IMR-90 (cell line): ENCODE results near the gene BRCA1. TPM values are rescaled to one million over a fixed set of nuclear protein-coding genes. Genes with fewer than 3 reads are reported as not detected.
A peak's percentile ranks its signal among the peaks of the same experiment; 100 is the strongest.

Experiments used
- ATAC-seq: fragments of 200-7000 bp; cut with Tn5 transposase; 2 replicates; pipeline ENCODE4 v1.9.1; 2020; ENCODE audit warnings: low read depth, mild to moderate bottlenecking, moderate library complexity
- BruUV-seq: library from RNA; stranded (reverse); fragments of 400-500 nt; replicated peaks from 2 replicates; lab custom pipeline; 2021; lab: Mats Ljungman, UMichigan
- CTCF ChIA-PET: fragments of 300-600 bp; formaldehyde crosslinking; extraction: SDS; loops from one replicate; lab custom pipeline; 2021; ENCODE audit warnings: antibody characterized with exemption; lab: Yijun Ruan, JAX
- POLR2A ChIA-PET: fragments of 300-600 bp; sonication (Branson Sonifier 250); formaldehyde crosslinking; loops from one replicate; lab custom pipeline; 2022; ENCODE audit warnings: antibody characterized with exemption; ENCODE audit not compliant: unreplicated experiment; lab: Charles Lee
- DNase-seq: peaks from one replicate; pipeline ENCODE4 v3.0.0; 2013
- H2AFZ ChIP-seq: replicated peaks from 2 replicates; pipeline ENCODE3; 2013; ENCODE audit warnings: low read length, mild to moderate bottlenecking; ENCODE audit not compliant: poor library complexity
- H2AK5ac ChIP-seq: 2 replicates; pipeline ENCODE4 v1.6.1; 2013; ENCODE audit warnings: low read depth, low read length, inconsistent platforms
- H2AK9ac ChIP-seq: replicated peaks from 2 replicates; pipeline ENCODE3; 2013; ENCODE audit warnings: mild to moderate bottlenecking, low read depth, low read length, moderate library complexity; ENCODE audit not compliant: poor library complexity
- H2BK120ac ChIP-seq: 2 replicates; pipeline ENCODE4 v1.6.1; 2013; ENCODE audit warnings: low read depth, low read length, inconsistent platforms
- H2BK15ac ChIP-seq: 3 replicates; pipeline ENCODE4 v1.6.1; 2013; ENCODE audit warnings: low read depth, low read length, inconsistent platforms
- H2BK20ac ChIP-seq: 2 replicates; pipeline ENCODE4 v1.6.1; 2013; ENCODE audit warnings: low read depth, mild to moderate bottlenecking, inconsistent platforms, low read length, moderate library complexity
- H2BK5ac ChIP-seq: 2 replicates; pipeline ENCODE4 v1.6.1; 2013; ENCODE audit warnings: mild to moderate bottlenecking, low read depth, low read length, inconsistent platforms; ENCODE audit not compliant: poor library complexity, severe bottlenecking
- H3K14ac ChIP-seq: replicated peaks from 2 replicates; pipeline ENCODE4 v1.6.1; 2013; ENCODE audit warnings: low read depth, low read length, inconsistent platforms
- H3K18ac ChIP-seq: 2 replicates; pipeline ENCODE4 v1.6.1; 2013; ENCODE audit warnings: low read depth, low read length, control low read depth
- H3K23ac ChIP-seq: 2 replicates; pipeline ENCODE4 v1.6.1; 2013; ENCODE audit warnings: low read depth, low read length, inconsistent platforms
- H3K27ac ChIP-seq: 2 replicates; pipeline ENCODE4 v1.5.1; 2013; ENCODE audit warnings: mild to moderate bottlenecking, control low read depth, low read length; ENCODE audit not compliant: insufficient read depth
- H3K27me3 ChIP-seq: 2 replicates; pipeline ENCODE4 v1.6.1; 2013; ENCODE audit warnings: low read length; ENCODE audit not compliant: control insufficient read depth, insufficient read depth
- H3K36me3 ChIP-seq: 2 replicates; pipeline ENCODE4 v1.6.1; 2013; ENCODE audit warnings: low read length, mixed read lengths; ENCODE audit not compliant: control insufficient read depth, insufficient read depth
- H3K4ac ChIP-seq: 2 replicates; pipeline ENCODE4 v1.6.1; 2013; ENCODE audit warnings: low read depth, low read length, inconsistent platforms
- H3K4me1 ChIP-seq: 2 replicates; pipeline ENCODE4 v1.6.1; 2013; ENCODE audit warnings: low read length, mixed read lengths; ENCODE audit not compliant: control insufficient read depth, insufficient read depth
- H3K4me2 ChIP-seq: 2 replicates; pipeline ENCODE4 v1.6.1; 2013; ENCODE audit warnings: low read depth, mild to moderate bottlenecking, control low read depth, low read length, moderate library complexity
- H3K4me3 ChIP-seq: 2 replicates; pipeline ENCODE4 v1.5.1; 2013; ENCODE audit warnings: low read depth, mild to moderate bottlenecking, control low read depth, low read length, moderate library complexity; ENCODE audit not compliant: insufficient read depth
- H3K56ac ChIP-seq: 2 replicates; pipeline ENCODE4 v1.6.1; 2013; ENCODE audit warnings: low read length, inconsistent platforms; ENCODE audit not compliant: insufficient read depth; ENCODE audit errors: extremely low read depth
- H3K79me1 ChIP-seq, 2 experiments: 2 replicates each; pipeline ENCODE4 v1.6.1; 2013; ENCODE audit warnings: low read length in 2 of 2, inconsistent platforms in 1 of 2, low read depth in 1 of 2
- H3K9ac ChIP-seq: 2 replicates; pipeline ENCODE4 v1.6.1; 2013; ENCODE audit warnings: low read depth, low read length, control low read depth
- H3K9me1 ChIP-seq: 2 replicates; pipeline ENCODE4 v1.6.1; 2013; ENCODE audit warnings: low read length, inconsistent platforms; ENCODE audit not compliant: insufficient read depth
- H3K9me3 ChIP-seq: 2 replicates; pipeline ENCODE4 v1.6.1; 2013; ENCODE audit warnings: low read length; ENCODE audit not compliant: control insufficient read depth, insufficient read depth
- H4K20me1 ChIP-seq: 2 replicates; pipeline ENCODE4 v1.6.1; 2013; ENCODE audit warnings: low read length, inconsistent platforms; ENCODE audit not compliant: insufficient read depth
- H4K5ac ChIP-seq: 2 replicates; pipeline ENCODE4 v1.6.1; 2013; ENCODE audit warnings: mild to moderate bottlenecking, low read depth, low read length, control low read depth
- H4K8ac ChIP-seq, 2 experiments: 2 replicates each; pipeline ENCODE4 v1.6.1; 2013; ENCODE audit warnings: low read depth in 2 of 2, low read length in 2 of 2, control low read depth in 1 of 2, inconsistent platforms in 1 of 2
- H4K91ac ChIP-seq: 2 replicates; pipeline ENCODE4 v1.6.1; 2013; ENCODE audit warnings: low read depth, low read length, inconsistent platforms; ENCODE audit not compliant: insufficient read depth
- BHLHE40 ChIP-seq: fragments of 150-350 bp; IDR thresholded peaks from 2 replicates; pipeline ENCODE4 v1.6.1; 2016; ENCODE audit warnings: mild to moderate bottlenecking, low read depth, low read length
- CEBPB ChIP-seq: IDR thresholded peaks from 2 replicates; pipeline ENCODE4 v1.6.1; 2012; ENCODE audit warnings: low read depth, low read length, improper control_type of control experiment
- CHD1 ChIP-seq: IDR thresholded peaks from 2 replicates; pipeline ENCODE4 v1.6.1; 2012; ENCODE audit warnings: low read depth, low read length, improper control_type of control experiment
- MAFK ChIP-seq: IDR thresholded peaks from 2 replicates; pipeline ENCODE4 v1.6.1; 2012; ENCODE audit warnings: low read depth, low read length, improper control_type of control experiment
- MAZ ChIP-seq: IDR thresholded peaks from 2 replicates; pipeline ENCODE4 v1.6.1; 2012; ENCODE audit warnings: low read depth, mild to moderate bottlenecking, low read length, improper control_type of control experiment, moderate library complexity, borderline replicate concordance
- MXI1 ChIP-seq: IDR thresholded peaks from 2 replicates; pipeline ENCODE4 v1.6.1; 2012; ENCODE audit warnings: low read depth, mild to moderate bottlenecking, low read length, moderate library complexity, borderline replicate concordance
- NFE2L2 ChIP-seq: fragments of 150-350 bp; IDR thresholded peaks from 2 replicates; pipeline ENCODE4 v1.6.1; 2016; ENCODE audit warnings: low read depth, mild to moderate bottlenecking, low read length
- POLR2A ChIP-seq: IDR thresholded peaks from 2 replicates; pipeline ENCODE4 v1.6.1; 2012; ENCODE audit warnings: mild to moderate bottlenecking, low read depth, low read length
- RCOR1 ChIP-seq: IDR thresholded peaks from 2 replicates; pipeline ENCODE4 v1.6.1; 2012; ENCODE audit warnings: mild to moderate bottlenecking, low read length, improper control_type of control experiment; ENCODE audit not compliant: insufficient replicate concordance
- RFX5 ChIP-seq: IDR thresholded peaks from 2 replicates; pipeline ENCODE4 v1.8.0; 2012; ENCODE audit warnings: low read depth, mild to moderate bottlenecking, low read length, moderate library complexity
- USF2 ChIP-seq: fragments of 150-350 bp; IDR thresholded peaks from 2 replicates; pipeline ENCODE4 v1.6.1; 2017; ENCODE audit warnings: mild to moderate bottlenecking, antibody characterized with exemption, low read length, low read depth
- WGBS, 2 experiments: methylation state at CpG; one replicate each; pipeline versions ENCODE4 v1.1.5 to v1.1.7; 2013; ENCODE audit warnings: missing lambda C conversion rate in 2 of 2; ENCODE audit not compliant: insufficient read length in 1 of 2; ENCODE audit errors: extremely low coverage in 2 of 2; 5-methylcytosine and 5-hydroxymethylcytosine counted together
- dilution Hi-C: fragments of 300-500 bp; cut with HindIII; formaldehyde crosslinking; loops from one replicate; pipeline ENCODE4 v1.14.3; 2018; ENCODE audit warnings: low sequenced_read_pairs; ENCODE audit not compliant: unreplicated experiment
- in situ Hi-C: fragments of 300-500 bp; cut with MboI; formaldehyde crosslinking; loops from 3 replicates; pipeline ENCODE4 v1.14.3; 2019; ENCODE audit warnings: low sequenced_read_pairs, inconsistent platforms, mixed read lengths
- intact Hi-C: fragments of 100-400 bp; cut with micrococcal nuclease; formaldehyde crosslinking; loops from 2 replicates; pipeline ENCODE4 v1.10.0; 2022
- polyA plus RNA-seq, 3 experiments: library from polyadenylated mRNA; depleted of rRNA; stranded (reverse); fragments of >200 nt; gene quantifications; 2 replicates each; pipeline ENCODE4 v1.2.3, GENCODE V29; 2012; ENCODE audit warnings: low replicate concordance in 1 of 3
- total RNA-seq: library from RNA; depleted of rRNA; stranded (reverse); fragments of >200 nt; gene quantifications from 2 replicates; pipeline ENCODE4 v1.2.3, GENCODE V29; 2012
- TF ChIP-seq, protein P1 (sequence below): fragments of 150-350 bp; IDR thresholded peaks from 2 replicates; pipeline ENCODE4 v1.6.1; 2016; ENCODE audit warnings: low read depth, mild to moderate bottlenecking, low read length, moderate library complexity, borderline replicate concordance
- TF ChIP-seq, protein P2 (sequence below): conservative IDR thresholded peaks from 2 replicates; pipeline ENCODE4 v1.5.1; 2012; ENCODE audit warnings: mild to moderate bottlenecking, low read depth, low read length, improper control_type of control experiment

BRCA1 gene
- total and polyA plus RNA-seq, 2 of the 4 experiments (the other 2 are of a cell fraction): 8.3 to 17.7 TPM

DNA sequence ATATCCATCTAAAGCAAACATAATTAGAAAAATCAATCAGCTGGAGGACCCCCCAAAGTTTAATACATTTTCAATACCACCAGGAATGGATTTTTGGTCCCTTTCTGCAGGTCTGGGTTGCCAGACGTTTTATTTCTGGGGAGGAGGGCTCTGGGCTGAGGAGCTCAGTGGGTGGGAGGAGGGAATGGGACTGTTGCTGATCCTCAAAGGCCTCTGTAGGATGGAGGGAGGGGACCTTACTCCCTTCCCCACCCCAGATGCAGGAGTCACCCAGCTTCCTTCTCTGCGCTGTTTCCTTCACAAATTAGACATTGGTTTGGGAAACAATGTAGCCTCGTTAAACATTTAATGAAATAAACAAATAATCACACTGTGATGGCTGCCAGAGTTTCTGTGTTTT is 93.5 kb downstream of the BRCA1 start (continued):
- TF ChIP-seq, protein P1, sequence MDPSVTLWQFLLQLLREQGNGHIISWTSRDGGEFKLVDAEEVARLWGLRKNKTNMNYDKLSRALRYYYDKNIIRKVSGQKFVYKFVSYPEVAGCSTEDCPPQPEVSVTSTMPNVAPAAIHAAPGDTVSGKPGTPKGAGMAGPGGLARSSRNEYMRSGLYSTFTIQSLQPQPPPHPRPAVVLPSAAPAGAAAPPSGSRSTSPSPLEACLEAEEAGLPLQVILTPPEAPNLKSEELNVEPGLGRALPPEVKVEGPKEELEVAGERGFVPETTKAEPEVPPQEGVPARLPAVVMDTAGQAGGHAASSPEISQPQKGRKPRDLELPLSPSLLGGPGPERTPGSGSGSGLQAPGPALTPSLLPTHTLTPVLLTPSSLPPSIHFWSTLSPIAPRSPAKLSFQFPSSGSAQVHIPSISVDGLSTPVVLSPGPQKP: no peak
- TF ChIP-seq RFX5: no peak

DNA sequence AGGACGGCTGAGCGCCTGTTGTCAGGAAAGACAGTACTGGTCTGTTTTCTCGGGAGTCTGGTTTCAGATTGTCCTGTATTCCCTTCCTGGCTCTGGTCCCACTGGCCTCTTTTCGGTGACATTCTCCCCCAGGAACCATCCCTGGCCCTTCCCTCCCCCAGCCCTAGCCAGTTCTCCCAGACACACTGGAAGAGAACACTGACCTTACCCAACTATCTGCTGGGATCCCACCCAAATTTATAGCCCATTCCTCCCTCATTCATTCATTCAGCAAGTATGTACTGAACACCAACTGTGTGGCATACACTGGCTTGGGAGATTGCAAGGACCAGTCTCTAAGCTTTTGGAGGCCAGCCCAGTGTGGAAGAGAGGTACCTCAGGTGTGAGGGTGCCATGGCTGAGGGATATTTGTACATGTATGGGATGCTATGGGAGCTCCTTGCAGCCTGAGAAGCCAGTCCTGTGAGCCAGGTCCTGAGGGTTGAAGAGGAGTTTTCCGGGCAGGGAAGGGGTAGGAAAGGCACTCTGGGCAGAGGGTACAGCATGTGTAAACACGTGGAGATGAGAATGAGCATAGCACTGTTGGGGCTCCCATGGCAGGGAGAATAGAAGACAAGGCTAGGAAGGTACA is 94.9 kb downstream of the BRCA1 start:
- H3K4me2 ChIP-seq: no peak overlapping the region
- peak overlapping the region; percentile 20; the same call in 1 of the 2 replicates for H2AK5ac ChIP-seq
- H4K91ac ChIP-seq: no peak overlapping the region
- H3K56ac ChIP-seq: no peak overlapping the region
- H3K36me3 ChIP-seq: no peaks in the 10 kb centered on the region
- H2BK20ac ChIP-seq: no peak overlapping the region; the same call in 1 of the 2 replicates
- no TSS peak for BruUV-seq
- peaks cover 6% of the 10 kb centered on the region; the same call in 1 of the 2 replicates for H3K4me1 ChIP-seq
- TF ChIP-seq BHLHE40 (no peak), USF2 (no peak), MXI1 (no peak), CHD1 (no peak), MAZ (no peak), CEBPB (no peak), RCOR1 (no peak), NFE2L2 (no peak), MAFK (no peak), POLR2A (no peak), RFX5 (no peak)
- TF ChIP-seq, protein P2, sequence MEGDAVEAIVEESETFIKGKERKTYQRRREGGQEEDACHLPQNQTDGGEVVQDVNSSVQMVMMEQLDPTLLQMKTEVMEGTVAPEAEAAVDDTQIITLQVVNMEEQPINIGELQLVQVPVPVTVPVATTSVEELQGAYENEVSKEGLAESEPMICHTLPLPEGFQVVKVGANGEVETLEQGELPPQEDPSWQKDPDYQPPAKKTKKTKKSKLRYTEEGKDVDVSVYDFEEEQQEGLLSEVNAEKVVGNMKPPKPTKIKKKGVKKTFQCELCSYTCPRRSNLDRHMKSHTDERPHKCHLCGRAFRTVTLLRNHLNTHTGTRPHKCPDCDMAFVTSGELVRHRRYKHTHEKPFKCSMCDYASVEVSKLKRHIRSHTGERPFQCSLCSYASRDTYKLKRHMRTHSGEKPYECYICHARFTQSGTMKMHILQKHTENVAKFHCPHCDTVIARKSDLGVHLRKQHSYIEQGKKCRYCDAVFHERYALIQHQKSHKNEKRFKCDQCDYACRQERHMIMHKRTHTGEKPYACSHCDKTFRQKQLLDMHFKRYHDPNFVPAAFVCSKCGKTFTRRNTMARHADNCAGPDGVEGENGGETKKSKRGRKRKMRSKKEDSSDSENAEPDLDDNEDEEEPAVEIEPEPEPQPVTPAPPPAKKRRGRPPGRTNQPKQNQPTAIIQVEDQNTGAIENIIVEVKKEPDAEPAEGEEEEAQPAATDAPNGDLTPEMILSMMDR: no peak
- no peak overlapping the region for H4K5ac ChIP-seq
- dilution Hi-C loops (no loop called here), intact Hi-C loops (no loop called here), in situ Hi-C loops (no loop called here)
- H3K9ac ChIP-seq: no peak overlapping the region
- H2BK120ac ChIP-seq: no peak overlapping the region
- peak overlapping the region; percentile 71 for H3K14ac ChIP-seq
- no peaks in the 10 kb centered on the region for H3K79me1 ChIP-seq
- ChIA-PET CTCF (no interaction called here), POLR2A (no interaction called here)
- peak overlapping the region; percentile 81 for H2AFZ ChIP-seq
- no peak overlapping the region for H3K4me3 ChIP-seq
- no peaks in the 10 kb centered on the region; the same call in 1 of the 2 replicates for H3K9me1 ChIP-seq
- peaks cover 2% of the 10 kb centered on the region; the same call in 1 of the 2 replicates for H3K27me3 ChIP-seq
- no peak overlapping the region for H2BK15ac ChIP-seq
- ATAC-seq (no peak), DNase-seq (no peak)
- no peak overlapping the region for H3K27ac ChIP-seq
- WGBS, 2 experiments: 80% methylated on average over 1 of the region's 6 CpGs; no CpG with 5 or more reads in 1 of the 2 experiments
- no peak overlapping the region for H2AK9ac ChIP-seq
- H3K18ac ChIP-seq: no peak overlapping the region
- no peaks in the 10 kb centered on the region for H3K9me3 ChIP-seq
- no peak overlapping the region; the same call in 1 of the 2 replicates for H3K4ac ChIP-seq
- no peak overlapping the region for H3K23ac ChIP-seq
- H2BK5ac ChIP-seq: no peak overlapping the region
- H4K8ac ChIP-seq: peak overlapping the region; percentile 17 to 47; a peak in 1 of 4 replicates
- H4K20me1 ChIP-seq: no peaks in the 10 kb centered on the region
